Stimulated activated naive CD4-positive, alpha-beta T cell treated with Interleukin-2 at 50 U/mL for 16 hours (primary cell): Measurements from ENCODE around the gene SEMA4A.
"Not testable (repeated sequence)": the region's sequence is repeated elsewhere in the genome, so short reads cannot be mapped to it uniquely, and the experiment has no call there.

Source experiments
- DNase-seq: peaks from one replicate; lab custom pipeline; 2025; lab: John Stamatoyannopoulos, UW

Gene SEMA4A

DNA sequence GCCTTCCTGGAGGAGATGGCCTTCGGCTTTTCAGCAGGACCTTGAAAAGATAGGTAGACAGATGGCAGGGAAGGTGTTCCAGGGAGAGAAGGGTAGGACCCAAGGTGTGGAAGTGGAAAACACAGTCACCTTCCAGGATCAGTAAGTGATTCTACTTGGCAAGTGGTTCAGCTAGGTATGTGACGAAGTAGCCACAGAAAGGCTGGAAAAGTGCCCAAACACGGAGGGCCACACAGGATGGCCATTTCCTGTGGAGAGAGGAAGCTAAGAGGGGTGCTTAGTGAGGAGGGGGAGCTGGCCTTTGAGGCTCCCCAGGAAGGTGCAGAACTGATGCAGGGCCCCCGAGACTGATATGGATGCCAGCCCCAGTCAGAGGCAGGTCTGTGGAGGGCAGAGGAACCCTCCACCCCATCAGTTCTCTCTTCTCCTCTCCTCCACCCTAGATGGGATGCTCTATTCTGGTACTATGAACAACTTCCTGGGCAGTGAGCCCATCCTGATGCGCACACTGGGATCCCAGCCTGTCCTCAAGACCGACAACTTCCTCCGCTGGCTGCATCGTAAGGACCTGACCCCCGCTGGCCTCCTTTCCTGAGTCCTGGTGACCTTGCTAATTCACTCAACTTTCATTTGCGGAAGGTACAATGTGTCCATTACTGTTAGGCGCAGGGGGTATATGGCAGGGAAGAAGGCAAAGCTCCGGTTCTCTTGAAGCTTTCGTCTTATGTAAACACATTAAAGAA, 6.8 kb downstream of the SEMA4A start:
- no peak for DNase-seq

DNA sequence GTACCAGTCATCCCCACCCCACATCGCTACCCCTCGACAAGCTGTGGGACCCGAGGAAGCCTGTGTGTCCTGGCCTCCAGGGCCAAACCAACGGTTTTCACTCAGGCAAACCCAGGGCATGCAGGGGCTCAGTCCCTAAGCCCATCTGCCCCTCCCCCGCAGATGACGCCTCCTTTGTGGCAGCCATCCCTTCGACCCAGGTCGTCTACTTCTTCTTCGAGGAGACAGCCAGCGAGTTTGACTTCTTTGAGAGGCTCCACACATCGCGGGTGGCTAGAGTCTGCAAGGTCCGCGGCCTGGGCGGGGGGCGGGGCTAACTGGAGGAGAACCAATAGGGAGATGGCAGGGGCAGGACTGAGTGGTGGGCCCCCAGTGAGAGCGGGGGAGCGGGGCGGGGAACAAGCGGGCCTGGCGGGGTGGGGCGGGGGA, 7.4 kb downstream of the SEMA4A start:
- DNase-seq: peak; percentile 76

DNA sequence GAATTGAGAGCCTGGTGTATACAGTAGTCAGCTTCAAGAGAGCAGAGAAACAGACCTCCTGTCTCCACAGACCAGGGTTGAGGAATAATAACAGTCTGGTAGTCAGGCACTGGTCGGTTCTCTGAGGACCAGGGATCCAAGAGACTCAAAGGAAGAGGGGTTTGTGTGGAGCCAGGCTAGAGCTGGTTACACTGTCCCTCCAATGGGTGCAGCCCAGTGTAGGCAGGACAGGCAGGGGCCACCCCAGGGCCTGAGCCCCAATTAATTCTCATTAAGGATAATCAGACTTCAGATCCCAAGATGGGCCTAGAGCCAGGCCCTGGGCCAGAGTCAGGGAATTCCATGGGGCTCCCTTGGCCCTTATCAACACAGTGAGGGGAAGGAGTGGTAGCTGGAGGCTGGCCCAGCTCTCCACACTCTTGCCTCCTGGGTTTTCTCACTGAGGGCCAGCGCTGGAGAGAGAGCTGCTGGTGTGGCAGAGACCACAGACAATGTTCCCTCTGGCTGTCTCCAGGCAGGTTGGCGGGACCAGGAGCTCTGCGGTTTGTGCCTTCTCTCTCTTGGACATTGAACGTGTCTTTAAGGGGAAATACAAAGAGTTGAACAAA, 9.1 kb downstream of the SEMA4A start:
- DNase-seq: no peak

DNA sequence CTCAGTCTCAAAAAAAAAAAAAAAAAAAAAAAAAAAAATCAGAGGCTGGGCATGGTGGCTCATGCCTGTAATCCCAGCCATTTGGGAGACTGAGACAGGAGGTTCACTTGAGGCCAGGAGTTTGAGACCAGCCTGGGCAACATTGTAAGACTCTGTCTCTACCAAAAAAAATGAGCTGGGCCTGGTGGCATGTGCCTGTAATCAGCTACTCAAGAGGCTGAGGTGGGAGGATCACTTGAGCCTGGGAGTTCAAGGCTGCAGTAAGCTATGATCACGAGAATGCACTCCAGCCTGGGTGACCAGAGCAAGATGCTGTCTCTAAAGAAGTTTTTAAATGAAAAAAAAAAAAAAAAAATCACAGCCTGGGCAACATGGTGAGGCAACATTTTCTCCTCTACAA, 10.3 kb downstream of the SEMA4A start:
- DNase-seq: no peak

DNA sequence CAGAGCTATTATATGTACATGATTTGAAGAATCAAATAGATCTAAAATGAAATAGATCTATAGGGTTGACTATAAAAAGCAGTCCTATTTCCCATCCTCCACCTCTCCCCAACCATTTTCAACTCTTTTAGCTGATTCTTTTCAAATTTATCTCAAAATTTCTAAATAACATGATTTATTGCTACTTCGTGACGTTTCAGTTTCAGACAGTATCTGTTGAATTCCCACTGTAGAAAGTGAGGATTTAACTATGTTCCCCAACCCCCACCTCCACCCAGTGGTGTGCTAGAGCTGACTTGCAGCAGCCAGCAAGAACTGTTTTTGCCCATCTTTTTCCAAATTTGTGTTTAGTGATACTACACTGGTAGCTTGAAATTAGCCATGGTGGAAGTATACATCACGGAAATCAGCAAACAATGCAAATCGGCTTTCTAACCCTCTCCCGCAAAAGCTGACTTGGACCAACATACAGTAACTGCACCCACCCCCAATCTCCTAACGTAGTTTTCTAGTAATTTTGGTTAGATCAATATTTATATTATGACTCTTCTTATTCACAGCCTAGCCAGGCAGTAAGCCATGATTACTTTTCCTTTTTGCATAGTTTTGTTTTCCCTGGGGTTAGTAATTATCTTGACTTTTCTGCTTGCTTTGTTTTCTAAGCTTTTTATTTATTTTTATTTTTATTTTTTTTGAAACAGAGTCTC, 10.9 kb downstream of the SEMA4A start:
- DNase-seq: no peak

DNA sequence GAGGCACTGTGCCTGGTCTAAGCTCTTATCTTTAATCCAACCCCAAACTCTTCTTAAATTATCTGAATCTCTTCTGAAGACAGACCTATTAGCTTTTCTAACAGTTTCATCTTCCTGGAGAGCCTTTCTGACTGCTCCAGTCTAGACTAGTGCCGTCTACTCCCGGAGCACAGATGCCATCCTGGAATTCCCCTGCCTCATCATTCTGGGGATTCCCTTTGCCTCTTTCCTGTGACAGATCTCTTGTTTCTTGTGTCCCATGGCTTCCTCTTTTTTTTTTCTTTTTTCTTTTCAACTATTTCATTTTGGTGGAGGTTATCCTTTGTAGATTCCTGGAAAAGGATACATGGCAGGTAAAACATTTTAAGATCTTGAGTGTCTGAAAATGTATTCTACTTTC, 11.7 kb downstream of the SEMA4A start:
- no peak for DNase-seq

DNA sequence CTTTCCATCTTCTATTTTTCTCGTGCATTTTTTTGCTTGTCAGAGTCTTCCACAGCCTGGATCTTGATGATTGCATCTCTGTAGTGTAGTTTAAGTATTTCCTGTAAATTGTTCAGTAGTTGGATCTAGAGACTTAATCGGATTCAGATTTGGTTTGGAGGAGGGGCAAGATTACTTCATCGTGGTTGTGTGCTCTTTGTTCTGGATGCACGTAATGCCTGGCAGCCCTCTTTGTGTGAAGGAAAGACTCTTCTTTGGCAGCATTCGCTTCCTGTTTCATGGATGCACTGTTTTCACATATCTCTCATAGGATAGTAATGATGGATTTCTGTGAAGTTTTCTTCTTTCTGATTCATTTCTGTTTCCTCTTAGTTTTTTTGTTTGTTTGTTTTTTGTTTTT, 14.2 kb downstream of the SEMA4A start:
- no peak for DNase-seq

DNA sequence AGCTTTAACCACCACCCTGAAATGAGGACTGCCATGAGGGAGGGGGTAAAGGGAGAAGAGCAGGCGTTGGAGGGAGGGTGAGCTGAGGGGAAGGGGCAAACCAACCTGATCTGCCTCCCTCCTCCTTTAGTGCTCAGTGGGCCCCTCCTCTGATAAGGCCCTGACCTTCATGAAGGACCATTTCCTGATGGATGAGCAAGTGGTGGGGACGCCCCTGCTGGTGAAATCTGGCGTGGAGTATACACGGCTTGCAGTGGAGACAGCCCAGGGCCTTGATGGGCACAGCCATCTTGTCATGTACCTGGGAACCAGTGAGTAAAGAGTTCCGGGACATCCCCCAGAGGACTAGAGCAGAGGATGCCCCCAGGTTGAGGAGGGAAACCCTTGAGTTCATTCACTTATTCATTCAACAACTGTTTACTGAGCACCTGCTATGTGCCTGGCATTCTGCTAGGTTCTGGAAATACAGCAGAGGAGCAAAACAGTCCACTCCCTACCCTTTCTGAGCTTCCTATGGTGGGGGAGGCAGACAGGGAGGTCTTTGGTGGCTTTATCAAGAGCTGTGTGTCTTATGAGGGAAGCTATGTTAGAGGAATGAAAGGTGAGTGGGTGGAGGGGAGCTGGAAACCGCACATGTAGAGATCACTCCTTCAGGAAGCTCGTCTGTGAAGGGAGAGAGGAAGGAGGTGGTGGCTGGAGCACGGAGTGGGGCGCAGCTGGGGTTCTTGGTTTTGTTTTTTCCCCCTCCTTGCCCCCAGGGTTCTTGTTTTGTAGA, 19.5 kb downstream of the SEMA4A start:
- no peak for DNase-seq

DNA sequence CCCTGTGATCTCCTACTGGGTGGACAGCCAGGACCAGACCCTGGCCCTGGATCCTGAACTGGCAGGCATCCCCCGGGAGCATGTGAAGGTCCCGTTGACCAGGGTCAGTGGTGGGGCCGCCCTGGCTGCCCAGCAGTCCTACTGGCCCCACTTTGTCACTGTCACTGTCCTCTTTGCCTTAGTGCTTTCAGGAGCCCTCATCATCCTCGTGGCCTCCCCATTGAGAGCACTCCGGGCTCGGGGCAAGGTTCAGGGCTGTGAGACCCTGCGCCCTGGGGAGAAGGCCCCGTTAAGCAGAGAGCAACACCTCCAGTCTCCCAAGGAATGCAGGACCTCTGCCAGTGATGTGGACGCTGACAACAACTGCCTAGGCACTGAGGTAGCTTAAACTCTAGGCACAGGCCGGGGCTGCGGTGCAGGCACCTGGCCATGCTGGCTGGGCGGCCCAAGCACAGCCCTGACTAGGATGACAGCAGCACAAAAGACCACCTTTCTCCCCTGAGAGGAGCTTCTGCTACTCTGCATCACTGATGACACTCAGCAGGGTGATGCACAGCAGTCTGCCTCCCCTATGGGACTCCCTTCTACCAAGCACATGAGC, 23.3 kb downstream of the SEMA4A start:
- DNase-seq: no peak

DNA sequence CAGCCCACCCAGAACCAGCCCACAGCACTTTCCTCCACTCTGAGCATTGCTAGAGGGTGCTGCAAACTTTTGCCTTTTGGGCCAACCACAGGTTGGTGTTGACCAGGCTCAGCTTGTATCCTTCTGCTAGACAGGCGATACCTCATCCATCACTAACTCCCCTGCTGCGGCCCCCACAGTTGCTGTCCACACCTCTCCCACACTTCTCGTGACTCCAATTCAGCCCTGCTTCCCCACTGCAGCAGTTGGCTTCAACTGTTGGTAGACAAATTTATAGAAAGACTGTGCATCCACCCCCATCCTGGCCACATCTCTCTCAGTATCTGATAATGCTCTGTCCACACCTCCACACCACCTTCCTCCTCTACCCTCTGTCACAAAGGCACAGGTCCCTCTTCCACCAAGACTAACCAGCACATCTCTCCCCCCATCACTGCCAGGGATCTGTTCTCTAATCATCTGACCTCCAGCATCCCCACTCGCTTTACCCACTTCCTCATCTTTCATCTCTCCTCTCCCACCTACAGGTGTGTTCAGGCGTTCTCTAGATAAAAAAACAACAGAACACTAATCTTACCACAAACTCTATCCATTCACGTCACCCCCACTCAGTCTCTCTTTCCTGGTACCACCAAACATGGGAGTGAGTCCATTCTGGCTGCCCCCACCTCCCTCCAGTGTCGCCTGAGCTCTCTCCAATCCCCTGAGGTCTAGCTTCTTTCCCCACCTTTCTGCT, 24.7 kb downstream of the SEMA4A start:
- DNase-seq: no peak

DNA sequence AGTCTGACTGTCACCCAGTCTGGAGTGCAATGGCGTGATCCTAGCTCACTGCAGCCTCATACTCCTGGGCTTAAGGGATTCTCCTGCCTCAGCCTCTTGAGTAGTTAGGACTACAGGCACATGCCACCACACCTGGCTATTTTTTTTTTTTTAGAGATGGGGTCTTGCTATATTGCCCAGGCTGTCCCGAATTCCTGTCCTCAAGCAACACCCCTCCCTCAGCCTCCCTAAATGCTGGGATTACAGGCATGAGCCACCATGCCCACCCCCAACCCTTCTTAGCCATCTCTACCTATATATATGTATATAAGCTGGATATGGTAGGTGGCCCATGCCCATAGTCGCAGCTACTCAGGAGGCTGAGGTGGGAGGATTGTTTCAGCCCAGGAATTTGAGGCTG, 27.1 kb downstream of the SEMA4A start:
- no peak for DNase-seq

DNA sequence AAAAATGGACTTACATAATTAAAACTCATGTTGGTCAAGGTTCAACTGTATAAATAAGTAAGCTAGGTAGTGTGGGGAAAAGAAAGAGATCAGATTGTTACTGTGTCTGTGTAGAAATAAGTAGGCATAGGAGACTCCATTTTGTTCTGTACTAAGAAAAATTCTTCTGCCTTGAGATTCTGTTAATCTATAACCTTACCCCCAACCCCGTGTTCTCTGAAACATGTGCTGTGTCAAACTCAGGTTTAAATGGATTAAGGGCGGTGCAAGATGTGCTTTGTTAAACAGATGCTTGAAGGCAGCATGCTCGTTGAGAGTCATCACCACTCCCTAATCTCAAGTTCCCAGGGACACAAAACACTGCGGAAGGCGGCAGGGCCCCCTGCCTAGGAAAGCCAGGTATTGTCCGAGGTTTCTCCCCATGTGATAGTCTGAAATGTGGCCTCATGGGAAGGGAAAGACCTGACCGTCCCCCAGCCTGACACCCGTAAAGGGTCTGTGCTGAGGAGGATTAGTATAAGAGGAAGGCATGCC, 28.1 kb downstream of the SEMA4A start:
- not testable (repeated sequence) for DNase-seq

DNA sequence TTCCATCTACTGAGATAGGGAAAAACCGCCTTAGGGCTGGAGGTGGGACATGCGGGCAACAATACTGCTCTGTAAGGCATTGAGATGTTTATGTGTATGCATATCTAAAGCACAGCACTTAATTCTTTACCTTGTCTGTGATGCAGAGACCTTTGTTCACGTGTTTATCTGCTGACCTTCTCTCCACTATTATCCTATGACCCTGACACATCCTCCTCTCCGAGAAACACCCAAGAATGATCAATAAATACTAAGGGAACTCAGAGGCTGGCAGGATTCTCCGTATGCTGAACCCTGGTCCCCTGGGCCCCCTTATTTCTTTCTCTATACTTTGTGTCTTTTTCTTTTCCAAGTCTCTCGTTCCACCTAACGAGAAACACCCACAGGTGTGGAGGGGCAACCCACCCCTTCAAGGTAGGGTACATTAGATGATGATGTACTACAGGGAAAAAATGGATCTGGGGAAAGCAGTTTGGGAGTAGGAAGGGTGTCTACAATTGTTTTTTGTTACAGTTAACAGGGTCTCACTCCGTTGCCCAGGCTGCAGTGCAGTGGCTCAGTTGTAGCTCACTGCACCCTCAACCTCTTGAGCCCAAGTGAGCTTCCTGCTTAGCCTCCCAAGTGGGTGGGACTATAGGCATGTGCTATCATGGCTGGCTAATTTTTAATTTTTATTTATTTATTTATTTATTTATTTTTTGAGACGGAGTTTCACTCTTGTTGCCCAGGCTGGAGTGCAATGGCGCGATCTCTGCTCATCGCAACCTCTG, 28.8 kb downstream of the SEMA4A start:
- not testable (repeated sequence) for DNase-seq

DNA sequence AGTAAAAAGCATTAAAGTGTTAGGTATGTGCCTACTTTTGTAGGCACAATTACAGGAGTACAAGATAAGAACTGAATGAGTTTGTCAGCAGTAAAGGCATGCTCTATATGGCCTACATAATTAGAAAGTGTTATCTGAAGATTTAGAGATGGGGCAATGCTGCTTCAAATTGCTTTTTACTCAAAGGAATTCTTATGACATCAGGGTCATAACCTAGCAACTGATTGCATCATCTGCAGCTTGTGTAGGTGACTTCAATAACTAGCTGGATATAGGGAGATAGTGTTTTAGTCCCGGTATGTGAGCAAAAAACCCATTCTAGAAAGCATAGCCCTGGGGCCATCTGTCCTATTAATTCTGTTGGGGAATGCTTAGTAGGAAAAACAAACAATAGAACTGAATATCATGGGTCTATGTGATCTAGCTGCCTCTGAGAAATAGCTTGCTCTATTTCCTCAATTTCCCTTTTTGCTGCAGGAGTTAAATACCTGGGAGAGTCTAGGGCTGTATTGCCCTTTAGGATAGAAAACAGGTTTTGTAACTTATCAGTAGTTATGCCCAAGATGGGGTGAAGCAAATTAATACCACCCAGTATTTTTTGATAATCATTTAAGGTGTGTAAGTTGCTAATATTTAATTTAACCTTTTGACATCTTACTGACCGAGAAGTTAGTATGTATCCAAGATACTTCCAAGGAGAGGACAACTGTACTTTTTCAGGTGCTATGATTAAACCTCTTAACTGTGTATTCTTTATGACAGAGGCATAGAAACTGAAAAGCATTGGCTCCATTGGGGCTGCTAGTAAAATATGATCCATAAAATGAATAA, 33.2 kb downstream of the SEMA4A start:
- DNase-seq: not testable (repeated sequence)

DNA sequence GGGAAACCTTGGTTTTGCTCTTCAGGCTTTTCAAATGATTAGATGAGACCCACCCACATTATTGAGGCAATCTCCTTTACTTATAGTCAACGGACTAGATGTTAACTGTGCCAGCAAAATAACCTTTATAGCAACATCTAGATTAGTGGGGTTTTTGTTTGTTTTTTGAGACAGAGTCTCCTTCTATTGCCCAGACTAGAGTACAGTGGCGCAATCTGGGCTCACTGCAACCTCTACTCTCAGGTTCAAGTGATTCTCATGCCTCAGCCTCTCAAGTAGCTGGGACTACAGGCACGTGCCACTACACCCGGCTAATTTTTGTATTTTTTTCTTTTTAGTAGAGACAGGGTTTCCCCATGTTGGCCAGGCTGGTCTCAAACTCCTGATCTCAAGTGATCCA, 36.9 kb downstream of the SEMA4A start:
- DNase-seq: not testable (repeated sequence)

DNA sequence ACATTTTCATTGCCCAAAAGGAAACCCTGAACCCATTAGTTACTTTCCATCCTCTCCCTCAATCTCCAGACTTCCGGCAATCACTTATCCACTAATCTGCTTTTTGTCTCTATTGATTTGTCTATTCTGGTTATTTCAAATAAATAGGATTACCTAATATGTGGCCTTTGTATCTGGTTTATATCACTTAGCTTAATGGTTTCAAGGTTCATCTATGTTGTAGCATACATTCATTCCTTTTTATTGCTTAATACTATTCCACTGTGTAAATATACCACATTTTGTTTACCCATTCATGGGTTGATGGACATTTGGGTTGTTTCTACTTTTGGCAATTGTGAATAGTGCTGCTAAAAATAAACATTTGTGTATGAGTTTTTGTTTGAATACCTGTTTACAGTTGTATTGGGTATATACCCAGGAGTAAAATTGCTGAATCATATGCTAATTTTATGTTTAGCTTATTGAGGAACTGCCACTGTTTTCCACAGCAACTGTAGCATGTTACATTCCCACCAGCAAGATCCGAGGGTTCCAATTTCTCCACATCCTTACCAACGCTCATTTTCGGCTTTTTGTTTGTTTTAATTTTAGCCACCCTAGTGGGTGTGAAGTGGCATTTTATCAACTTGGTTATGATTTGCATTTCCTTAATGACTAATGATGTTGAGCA, 38.0 kb downstream of the SEMA4A start:
- DNase-seq: no peak

DNA sequence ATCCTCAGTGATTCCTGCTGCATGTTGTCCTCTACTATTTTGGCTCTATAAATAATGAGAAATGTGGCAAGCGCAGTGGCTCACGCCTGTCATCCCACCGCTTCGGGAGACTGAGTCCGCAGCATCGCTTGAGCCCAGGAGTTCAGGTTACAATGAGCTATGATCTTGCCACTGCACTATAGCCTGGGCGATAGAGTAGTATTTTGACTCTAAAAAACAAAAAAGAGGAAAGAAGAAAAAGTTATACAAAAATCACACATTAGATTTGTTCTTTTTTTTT, 39.8 kb downstream of the SEMA4A start:
- no peak for DNase-seq

DNA sequence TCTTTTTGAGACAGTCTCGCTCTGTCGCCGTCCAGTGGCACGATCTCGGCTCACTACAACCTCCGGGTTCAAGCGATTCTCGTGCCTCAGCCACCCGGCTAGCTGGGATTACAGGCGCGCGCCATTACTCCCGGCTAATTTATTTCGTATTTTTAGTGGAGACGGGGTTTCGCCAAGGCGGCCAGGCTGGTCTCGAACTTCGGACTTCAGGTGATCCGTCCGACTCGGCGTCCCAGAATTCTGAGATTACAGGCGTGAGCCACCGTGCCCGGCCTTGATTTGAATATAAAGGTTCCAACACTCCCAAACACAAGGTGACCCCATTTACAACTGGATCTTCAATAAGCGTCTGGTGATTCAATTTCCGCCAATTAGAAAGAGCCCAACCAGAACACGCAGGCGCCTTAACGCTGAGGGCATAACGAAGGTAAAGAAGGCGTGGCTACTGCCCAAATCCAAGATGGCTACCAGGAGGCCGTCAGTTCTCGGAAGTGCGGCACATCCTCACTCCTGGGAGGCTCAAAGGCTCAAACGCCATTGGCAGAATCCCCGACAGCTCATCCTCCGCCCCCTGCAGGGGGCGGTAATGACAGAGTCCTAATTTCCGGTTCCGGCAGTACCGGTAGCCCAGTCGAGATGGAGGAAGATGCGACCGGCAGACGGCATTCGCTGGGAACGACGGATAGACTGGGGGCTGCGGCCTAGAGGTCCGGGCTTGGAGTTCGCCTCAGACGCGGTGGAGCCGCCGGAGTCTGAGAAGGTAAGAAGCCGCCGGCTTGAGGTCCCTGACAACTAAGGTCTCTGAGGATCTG, 40.3 kb downstream of the SEMA4A start, which contains the start of gene SLC25A44:
Gene SLC25A44, plus strand, starts transcription at position 617 of the 812 bp plus-strand sequence. CDS start 5,744 bp downstream, outside the sequence.
- peak; percentile 92 for DNase-seq
